ENCODE data around the gene OSBPL1A.
"Not testable (repeated sequence)": the region's sequence is repeated elsewhere in the genome, so short reads cannot be mapped to it uniquely, and the experiment has no call there.

The OSBPL1A gene

GRCh38 chr18:24397131-24397693, 412 bp downstream of the OSBPL1A start:
- DNase-seq, result peak; percentile 67

- peak; percentile 9 for DNase-seq
Measured at GRCh38 chr18:24396082-24396633, 1.5 kb downstream of the OSBPL1A start.

- no peak for DNase-seq
Measured at GRCh38 chr18:24395049-24395795, 2.4 kb downstream of the OSBPL1A start.

- no peak for DNase-seq
Measured at GRCh38 chr18:24388957-24389356, 8.7 kb downstream of the OSBPL1A start.

- DNase-seq, result no peak
Measured at GRCh38 chr18:24386681-24387080, 10.9 kb downstream of the OSBPL1A start.

- no peak for DNase-seq
Measured at GRCh38 chr18:24381126-24381525, 16.5 kb downstream of the OSBPL1A start.

- no peak for DNase-seq
Measured at GRCh38 chr18:24380163-24380747, 17.4 kb downstream of the OSBPL1A start.

GRCh38 chr18:24378598-24378997, 19.0 kb downstream of the OSBPL1A start:
- DNase-seq, result no peak

- DNase-seq, result not testable (repeated sequence)
Measured at GRCh38 chr18:24376531-24376930, 21.1 kb downstream of the OSBPL1A start.

- no peak for DNase-seq
Measured at GRCh38 chr18:24373328-24373727, 24.3 kb downstream of the OSBPL1A start.

- DNase-seq, result no peak
Measured at GRCh38 chr18:24372279-24372872, 25.2 kb downstream of the OSBPL1A start.

- DNase-seq, result no peak
Measured at GRCh38 chr18:24370120-24370519, 27.5 kb downstream of the OSBPL1A start.

- DNase-seq, result peak; percentile 17
Measured at GRCh38 chr18:24369426-24369825, 28.2 kb downstream of the OSBPL1A start.

GRCh38 chr18:24368749-24369148, 28.9 kb downstream of the OSBPL1A start:
- DNase-seq, result no peak

- DNase-seq, result no peak
Measured at GRCh38 chr18:24366328-24366727, 31.3 kb downstream of the OSBPL1A start.

GRCh38 chr18:24364177-24364576, 33.4 kb downstream of the OSBPL1A start:
- DNase-seq, result no peak

- no peak for DNase-seq
Measured at GRCh38 chr18:24362757-24363156, 34.9 kb downstream of the OSBPL1A start.

- DNase-seq, result peak; percentile 55
Measured at GRCh38 chr18:24359787-24360530, 37.7 kb downstream of the OSBPL1A start.

- DNase-seq, result no peak
Measured at GRCh38 chr18:24354278-24354677, 43.3 kb downstream of the OSBPL1A start.

- DNase-seq, result peak; percentile 57
Measured at GRCh38 chr18:24346254-24346653, 51.4 kb downstream of the OSBPL1A start.

GRCh38 chr18:24344509-24344908, 53.1 kb downstream of the OSBPL1A start:
- no peak for DNase-seq

GRCh38 chr18:24342347-24342746, 55.3 kb downstream of the OSBPL1A start:
- DNase-seq, result peak; percentile 40

GRCh38 chr18:24341361-24341760, 56.3 kb downstream of the OSBPL1A start:
- DNase-seq, result peak; percentile 3
